ENCODE measurements around the gene USP3.

GRCh38 chr15:63638839-63639238 lies 134.4 kb downstream of the USP3 start:
- TF ChIP-seq POLR2A (IDR thresholded peaks at IDR 0.05) (no peak), CTCF (IDR thresholded peaks at IDR 0.05) (no peak)

All from esophagus squamous epithelium (tissue), 4 donors.